NCI-H146 (cell line): ENCODE results near the gene BBS1.

Source experiments
- DNase-seq: peaks from one replicate; lab custom pipeline; 2025; lab: John Stamatoyannopoulos, UW

BBS1 gene

GRCh38 chr11:66477263-66478201 is 32.9 kb upstream of the BBS1 start:
- DNase-seq, result no peak

- peak; percentile 27 for DNase-seq
Observed at GRCh38 chr11:66478729-66479393, 31.6 kb upstream of the BBS1 start.

DNA sequence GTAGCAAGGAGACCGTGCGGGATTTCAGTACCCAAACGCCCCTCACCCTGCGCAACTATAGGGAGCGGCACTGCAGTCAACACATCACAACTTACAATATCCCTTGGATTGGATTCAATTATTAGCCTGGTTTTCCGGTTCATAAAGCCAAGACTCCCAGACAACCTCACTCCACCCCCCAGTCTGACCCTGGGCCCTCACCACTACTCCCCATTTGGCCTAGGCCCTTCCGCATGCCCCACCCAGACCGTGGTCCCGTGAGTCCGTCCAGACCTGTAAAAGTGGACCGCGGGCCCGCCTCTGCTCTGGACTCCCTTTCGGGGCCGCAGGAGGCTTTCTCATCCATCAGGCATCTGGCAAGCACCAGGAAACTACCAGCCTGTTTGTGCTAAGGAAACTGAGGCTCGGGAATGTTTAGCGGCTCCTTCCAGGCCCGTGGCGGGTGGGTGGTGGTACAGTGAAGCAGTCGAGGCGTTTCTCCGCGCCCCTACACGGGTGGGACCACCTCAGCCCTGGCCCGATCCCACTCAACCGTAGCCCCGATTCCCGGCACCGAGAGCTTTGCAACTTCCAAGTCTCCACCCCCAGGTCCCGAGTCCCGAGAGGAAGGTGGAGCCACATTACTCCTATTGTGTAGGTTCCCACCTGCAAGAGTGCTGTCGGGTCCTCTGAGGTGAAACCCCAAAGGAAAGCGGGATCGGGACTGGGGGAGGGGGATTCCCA is 30.9 kb upstream of the BBS1 start:
- DNase-seq, result peak; percentile 89

DNA sequence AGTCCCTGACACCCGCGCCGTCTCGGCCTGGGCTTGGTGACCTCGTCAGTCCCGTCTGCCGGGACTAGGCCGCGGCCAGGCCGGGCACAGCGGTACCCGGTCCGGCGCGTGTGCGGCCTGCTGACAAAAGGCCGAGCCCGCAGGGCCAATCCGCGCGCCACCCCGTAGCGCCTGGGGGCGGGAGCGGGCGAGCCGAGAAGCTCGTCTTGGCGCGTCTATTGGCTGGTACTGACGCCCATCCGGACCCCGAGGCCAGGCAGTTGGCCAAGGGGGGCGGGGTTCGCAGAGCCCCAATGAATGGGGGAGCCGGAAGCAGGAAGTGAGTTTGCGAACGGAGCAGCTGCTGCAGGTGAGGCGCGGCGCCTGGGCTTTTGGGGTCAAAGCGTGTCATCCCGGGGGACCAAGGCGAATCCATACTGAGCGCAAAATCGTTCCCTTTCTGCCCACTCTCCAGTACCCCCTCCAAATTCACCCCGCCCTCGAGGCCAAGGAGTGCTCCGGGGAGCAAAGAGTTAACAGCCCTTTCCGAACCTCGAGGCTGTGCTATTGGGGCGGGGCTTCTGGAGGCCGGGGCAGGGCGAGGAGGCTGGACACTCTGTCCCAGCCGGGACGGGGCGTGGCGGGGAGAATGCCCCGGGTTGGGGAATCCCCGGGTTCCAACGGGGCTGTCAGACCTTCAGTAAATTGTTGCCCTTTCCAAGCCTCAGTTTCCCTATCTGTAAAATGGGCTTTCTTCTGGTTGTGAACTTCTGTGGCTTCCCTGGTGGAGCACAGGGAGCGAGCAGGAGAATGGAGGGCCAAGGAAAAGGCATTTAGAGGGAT is 30.1 kb upstream of the BBS1 start, which contains the start of gene DPP3:
Gene DPP3 (plus strand): TSS at position 318 of the 822 bp plus-strand sequence. CDS start 1,767 bp downstream, outside the sequence.
- DNase-seq, result peak; percentile 98

DNA sequence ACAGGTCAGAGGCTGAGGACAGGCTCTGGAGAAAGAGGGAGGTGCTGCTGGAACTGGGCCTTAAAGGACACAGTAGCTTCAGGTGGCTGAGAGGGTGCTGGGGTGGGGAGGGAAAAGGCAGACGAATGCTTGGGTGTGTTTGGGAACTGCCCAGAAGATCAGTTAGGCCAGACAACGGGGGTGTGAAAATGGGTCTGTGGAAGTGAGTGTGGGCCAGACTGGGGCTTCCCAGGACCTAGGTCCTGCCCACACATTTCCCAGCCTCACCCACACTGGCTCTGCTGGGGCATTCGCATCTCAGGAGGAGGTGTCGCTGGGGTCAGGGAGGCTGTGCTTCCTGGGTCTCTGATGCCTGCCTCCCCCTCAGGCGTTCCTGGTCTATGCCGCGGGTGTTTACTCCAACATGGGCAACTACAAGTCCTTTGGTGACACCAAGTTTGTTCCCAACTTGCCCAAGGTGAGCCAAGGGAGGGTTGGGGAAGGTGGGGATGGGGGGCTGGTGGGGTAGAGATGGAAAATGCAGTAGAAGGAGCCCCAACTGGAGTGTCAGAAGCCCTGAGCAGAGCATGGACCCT is 25.5 kb upstream of the BBS1 start:
- no peak for DNase-seq

DNA sequence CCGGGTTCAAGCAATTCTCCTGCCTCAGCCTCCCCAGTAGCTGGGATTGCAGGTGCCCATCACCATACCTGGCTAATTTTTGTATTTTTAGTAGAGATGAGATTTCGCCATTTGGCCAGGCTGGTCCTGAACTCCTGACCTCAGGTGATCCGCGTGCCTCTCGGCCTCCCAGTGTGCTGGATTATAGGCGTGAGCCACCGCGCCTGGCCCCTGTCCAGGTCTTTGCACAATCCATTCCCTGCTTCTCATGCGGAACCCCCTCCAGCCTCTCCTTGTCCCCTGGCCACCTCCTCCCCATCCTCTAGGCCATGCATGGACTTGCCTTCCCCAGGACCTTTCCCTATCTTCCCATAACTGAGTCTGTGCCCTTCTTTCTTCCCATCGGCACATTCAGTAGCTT is 21.5 kb upstream of the BBS1 start:
- DNase-seq, result peak; percentile 66

DNA sequence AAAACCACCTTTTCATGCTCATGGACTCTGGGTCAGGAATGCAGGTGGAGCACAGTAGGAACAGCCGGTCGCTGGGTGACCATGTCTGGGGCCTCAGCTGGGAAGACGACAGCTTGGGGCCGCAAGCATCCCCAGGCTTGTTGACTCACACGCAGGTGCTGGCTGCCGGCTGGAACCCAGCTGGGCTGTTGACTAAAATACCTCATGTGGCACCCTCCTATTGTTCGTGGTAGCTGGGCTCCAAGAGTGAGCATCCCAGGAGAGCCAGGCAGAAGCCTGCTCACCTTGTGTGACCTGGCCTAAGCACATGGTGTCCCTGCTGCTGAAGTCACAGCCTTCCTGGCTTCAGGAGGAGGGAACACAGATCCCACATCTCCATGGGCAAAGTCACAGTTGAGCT is 20.8 kb upstream of the BBS1 start:
- DNase-seq, result peak; percentile 99

DNA sequence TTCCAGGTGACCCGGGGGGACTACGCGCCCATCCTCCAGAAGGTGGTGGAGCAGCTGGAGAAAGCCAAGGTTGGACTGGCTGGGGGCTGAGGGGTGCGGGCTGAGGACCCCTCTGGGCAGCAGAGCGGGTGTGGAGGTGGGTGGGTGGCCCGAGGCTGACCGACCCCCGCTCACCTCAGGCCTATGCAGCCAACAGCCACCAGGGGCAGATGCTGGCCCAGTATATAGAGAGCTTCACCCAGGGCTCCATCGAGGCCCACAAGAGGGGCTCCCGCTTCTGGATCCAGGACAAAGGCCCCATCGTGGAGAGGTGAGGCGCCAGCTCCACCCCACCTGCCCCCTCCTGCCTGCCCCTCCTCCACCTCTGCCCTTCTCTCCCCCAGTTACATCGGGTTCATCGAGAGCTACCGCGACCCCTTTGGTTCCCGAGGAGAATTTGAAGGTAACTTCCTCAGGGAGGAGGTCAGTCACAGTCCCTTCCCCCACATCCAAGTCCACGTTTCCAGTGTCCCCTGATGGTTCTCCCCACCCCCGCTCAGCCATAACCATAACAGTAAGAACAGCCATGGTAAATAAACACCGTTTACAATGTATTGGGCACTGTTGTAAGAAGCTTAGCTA is 19.0 kb upstream of the BBS1 start:
- no peak for DNase-seq

DNA sequence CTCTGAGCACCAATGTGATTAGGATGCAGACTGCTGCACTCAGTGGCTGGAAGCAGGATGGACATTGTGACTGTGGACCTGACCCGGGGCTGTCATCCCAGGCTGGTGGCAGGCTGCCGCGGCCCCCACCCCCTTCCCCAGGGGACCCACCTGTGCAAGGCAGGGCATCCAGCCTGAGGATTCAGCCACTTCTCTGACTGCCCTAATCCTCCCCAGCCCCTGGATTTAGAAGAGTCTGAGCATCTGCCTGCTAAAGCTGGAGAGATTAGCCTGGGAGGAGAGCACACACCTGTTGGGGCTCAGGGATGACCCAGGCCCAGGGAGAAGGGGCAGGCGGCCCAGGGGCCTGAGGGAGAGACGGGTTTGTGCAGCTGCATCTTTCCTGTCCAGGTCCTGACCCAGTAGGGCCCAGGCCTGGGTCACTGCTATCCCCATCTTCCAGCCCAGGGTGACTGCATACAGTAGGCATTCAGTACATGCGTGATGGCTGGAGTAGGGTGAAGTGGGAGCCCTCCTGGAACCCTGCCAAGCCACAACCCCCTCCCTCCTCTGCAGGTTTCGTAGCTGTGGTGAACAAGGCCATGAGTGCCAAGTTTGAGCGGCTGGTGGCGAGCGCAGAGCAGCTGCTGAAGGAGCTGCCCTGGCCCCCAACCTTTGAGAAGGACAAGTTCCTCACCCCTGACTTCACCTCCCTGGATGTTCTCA is 18.1 kb upstream of the BBS1 start:
- no peak for DNase-seq

GRCh38 chr11:66493130-66493529 is 17.3 kb upstream of the BBS1 start:
- DNase-seq, result no peak

GRCh38 chr11:66494458-66494857 is 16.0 kb upstream of the BBS1 start:
- no peak for DNase-seq

GRCh38 chr11:66494935-66495334 is 15.5 kb upstream of the BBS1 start:
- no peak for DNase-seq

- DNase-seq, result no peak
Observed at GRCh38 chr11:66495401-66495854, 15.0 kb upstream of the BBS1 start.

DNA sequence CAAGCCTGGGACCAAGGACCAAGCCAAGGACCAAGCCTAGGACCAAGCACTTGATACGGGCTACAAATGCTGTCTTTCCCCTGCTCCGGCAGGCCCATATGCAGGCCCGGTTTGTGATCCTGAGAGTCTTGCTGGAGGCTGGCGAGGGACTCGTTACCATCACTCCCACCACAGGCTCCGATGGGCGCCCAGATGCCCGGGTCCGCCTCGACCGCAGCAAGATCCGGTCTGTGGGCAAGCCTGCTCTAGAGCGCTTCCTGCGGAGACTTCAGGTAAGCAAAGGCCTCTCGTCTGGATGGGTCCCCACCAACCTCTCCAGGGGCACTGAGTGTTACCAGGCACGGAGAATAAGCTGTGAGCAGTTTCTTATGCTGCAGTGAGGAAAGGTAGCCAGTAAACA is 13.2 kb upstream of the BBS1 start:
- no peak for DNase-seq

GRCh38 chr11:66498506-66498905 is 11.9 kb upstream of the BBS1 start:
- no peak for DNase-seq

DNA sequence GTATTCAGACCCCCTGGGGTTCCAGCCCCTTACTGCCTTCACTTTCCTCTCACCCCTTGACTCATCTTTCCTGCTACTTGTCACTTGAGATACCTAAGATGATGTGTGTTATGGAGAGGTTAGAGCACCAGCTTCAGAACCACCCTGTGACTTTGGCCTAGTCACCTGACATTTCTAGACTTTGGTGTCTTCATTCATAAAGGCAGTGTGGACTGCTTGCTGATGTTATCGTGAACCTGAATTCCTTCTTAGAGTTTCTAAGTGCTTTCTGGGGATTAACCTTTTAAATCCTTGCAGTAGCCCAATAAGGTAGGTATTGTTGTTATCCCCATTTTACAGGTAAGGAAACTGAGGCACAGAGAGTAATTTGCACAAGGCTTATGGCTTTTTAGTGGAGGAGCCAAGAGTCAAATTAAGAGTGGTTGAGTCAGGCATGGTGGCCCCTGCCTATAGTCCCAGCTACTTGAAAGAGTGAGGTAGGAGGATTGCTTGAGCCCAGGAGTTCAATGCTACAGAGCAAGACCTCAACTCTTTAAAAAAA is 5.1 kb upstream of the BBS1 start:
- DNase-seq, result no peak

GRCh38 chr11:66509131-66509561 is 1.3 kb upstream of the BBS1 start:
- DNase-seq, result no peak

- DNase-seq, result no peak
Observed at GRCh38 chr11:66510990-66511339, 530 bp downstream of the BBS1 start.

DNA sequence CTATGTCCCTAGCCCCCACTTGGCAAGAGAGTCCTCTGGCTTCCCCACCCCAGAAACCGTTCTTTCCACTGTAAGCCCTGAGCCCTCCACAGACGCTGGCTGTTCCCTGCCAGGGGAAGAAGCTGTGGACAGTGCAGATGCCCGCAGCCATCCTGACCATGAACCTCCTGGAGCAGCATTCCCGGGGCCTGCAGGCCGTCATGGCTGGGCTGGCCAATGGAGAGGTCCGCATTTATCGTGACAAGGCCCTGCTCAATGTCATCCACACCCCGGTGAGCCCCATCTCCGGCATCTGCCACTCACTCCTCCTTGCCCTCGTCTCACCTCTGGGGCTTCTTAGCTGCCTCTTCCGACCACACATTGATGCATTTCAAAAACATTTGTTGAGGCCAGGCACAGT is 13.2 kb downstream of the BBS1 start:
- no peak for DNase-seq
